GM18868 (cell line): ENCODE measurements around the gene PDE6A.

Experiments used
- ATAC-seq: cut with Tn5 transposase; IDR thresholded peaks from one replicate; pipeline ENCODE4 v1.9.1; 2021; ENCODE audit warnings: mild to moderate bottlenecking, moderate library complexity; ENCODE audit not compliant: unreplicated experiment

PDE6A gene

GRCh38 chr5:149840226-149840825 lies 104.3 kb downstream of the PDE6A start:
- ATAC-seq, result no peak

GRCh38 chr5:149839761-149840160 lies 104.8 kb downstream of the PDE6A start:
- ATAC-seq, result no peak

GRCh38 chr5:149838881-149839739 lies 105.5 kb downstream of the PDE6A start:
- no peak for ATAC-seq

GRCh38 chr5:149837680-149838269 lies 106.8 kb downstream of the PDE6A start:
- no peak for ATAC-seq

GRCh38 chr5:149836451-149837139 lies 108.0 kb downstream of the PDE6A start:
- no peak for ATAC-seq

- peak; percentile 30 for ATAC-seq
These were observed 110.2 kb downstream of the PDE6A start for GRCh38 chr5:149834246-149834855.

GRCh38 chr5:149833116-149833827 lies 111.3 kb downstream of the PDE6A start:
- no peak for ATAC-seq

- no peak for ATAC-seq
These were observed 112.0 kb downstream of the PDE6A start for GRCh38 chr5:149832636-149833035.

- ATAC-seq, result peak; percentile 94
These were observed 113.1 kb downstream of the PDE6A start for GRCh38 chr5:149831492-149831891.

GRCh38 chr5:149830579-149830978 lies 114.0 kb downstream of the PDE6A start:
- ATAC-seq, result no peak

- ATAC-seq, result no peak
These were observed 114.6 kb downstream of the PDE6A start for GRCh38 chr5:149829954-149830353.

GRCh38 chr5:149828161-149829011 lies 116.2 kb downstream of the PDE6A start:
- peak; percentile 58 for ATAC-seq

GRCh38 chr5:149827546-149827945 lies 117.0 kb downstream of the PDE6A start:
- no peak for ATAC-seq

- ATAC-seq, result no peak
These were observed 117.5 kb downstream of the PDE6A start for GRCh38 chr5:149827086-149827485.

GRCh38 chr5:149826574-149826973 lies 118.0 kb downstream of the PDE6A start:
- no peak for ATAC-seq

- ATAC-seq, result no peak
These were observed 119.7 kb downstream of the PDE6A start for GRCh38 chr5:149824846-149825245.

- no peak for ATAC-seq
These were observed 120.5 kb downstream of the PDE6A start for GRCh38 chr5:149824120-149824519.

GRCh38 chr5:149823375-149823774 lies 121.2 kb downstream of the PDE6A start:
- no peak for ATAC-seq

- no peak for ATAC-seq
These were observed 122.3 kb downstream of the PDE6A start for GRCh38 chr5:149822301-149822700.
